Germinal center (tissue), 1 donor: ENCODE results near the gene SART3.
A peak's percentile ranks its signal among the peaks of the same experiment; 100 is the strongest.

Source experiments
- DNase-seq: peaks from one replicate; pipeline ENCODE4 v3.0.0; 2012; ENCODE audit warnings: mixed read lengths, low spot score

The SART3 gene, protein sequence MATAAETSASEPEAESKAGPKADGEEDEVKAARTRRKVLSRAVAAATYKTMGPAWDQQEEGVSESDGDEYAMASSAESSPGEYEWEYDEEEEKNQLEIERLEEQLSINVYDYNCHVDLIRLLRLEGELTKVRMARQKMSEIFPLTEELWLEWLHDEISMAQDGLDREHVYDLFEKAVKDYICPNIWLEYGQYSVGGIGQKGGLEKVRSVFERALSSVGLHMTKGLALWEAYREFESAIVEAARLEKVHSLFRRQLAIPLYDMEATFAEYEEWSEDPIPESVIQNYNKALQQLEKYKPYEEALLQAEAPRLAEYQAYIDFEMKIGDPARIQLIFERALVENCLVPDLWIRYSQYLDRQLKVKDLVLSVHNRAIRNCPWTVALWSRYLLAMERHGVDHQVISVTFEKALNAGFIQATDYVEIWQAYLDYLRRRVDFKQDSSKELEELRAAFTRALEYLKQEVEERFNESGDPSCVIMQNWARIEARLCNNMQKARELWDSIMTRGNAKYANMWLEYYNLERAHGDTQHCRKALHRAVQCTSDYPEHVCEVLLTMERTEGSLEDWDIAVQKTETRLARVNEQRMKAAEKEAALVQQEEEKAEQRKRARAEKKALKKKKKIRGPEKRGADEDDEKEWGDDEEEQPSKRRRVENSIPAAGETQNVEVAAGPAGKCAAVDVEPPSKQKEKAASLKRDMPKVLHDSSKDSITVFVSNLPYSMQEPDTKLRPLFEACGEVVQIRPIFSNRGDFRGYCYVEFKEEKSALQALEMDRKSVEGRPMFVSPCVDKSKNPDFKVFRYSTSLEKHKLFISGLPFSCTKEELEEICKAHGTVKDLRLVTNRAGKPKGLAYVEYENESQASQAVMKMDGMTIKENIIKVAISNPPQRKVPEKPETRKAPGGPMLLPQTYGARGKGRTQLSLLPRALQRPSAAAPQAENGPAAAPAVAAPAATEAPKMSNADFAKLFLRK

GRCh38 chr12:108560752-108561719 lies at the start of gene SART3:
Gene SART3 (minus strand): TSS chr12:108561173. CDS start chr12:108561154, 19 bp downstream.
- DNase-seq: peak; percentile 85

DNA sequence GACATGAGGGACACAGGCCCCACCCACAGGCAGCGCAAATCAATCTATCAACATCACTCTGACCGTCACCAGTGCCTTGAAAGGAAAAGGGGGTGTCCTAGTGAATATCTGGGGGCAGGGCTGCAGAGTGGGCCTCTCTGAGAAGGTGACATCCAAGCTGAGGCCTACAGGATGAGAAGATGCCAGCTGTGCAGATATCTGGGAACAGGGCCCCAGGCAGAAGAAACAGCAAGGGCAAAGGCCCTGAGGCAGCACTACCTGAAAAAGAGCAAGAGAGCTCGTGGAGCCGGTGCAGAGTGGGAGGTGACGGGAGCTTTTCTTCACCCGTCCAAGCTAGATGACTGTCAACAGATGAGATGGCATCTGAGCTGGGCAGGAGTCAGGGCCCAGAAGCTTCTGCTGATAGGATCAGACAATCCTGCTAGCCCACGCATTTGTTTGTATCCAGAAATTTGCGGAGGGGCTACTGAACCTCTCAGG lies 49.4 kb upstream of the SART3 start:
- DNase-seq: no peak

DNA sequence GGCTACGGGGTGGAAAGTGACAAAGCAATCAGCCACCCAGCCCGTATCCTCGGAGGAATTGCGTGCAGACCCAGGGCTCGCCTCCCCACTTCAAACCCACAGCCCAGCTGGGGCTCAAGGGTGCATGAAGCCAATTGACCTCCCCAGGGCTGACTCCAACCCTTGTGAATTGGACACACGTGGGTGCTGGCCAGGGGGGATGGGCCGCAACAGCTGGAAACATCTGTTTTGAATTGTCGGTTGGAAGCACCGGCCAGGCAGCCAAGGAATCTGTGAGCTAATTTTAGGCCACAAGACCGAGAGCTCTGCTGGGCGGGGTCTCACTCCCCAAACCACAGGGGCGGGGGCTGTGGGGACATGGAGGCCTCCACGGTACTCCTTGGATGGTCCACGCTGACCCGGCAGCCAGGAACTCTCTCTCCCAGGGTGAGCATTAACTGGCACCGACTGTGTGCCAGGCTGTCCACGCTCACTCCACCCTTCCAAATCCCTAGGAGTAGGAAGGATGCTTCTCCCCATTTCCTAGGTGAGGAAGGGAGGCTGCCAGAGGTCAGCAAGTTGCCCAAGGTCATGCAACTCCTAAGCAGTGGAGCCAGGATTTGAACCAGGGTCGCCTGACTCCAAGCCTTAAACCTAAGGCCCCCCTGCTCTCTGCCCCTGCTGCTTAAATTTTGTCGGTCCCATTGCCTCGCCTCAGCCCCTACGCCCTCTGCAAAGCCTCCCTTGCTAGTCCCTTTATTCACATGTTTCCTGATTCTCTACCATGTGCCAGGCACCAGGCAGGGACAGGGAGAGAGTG lies 48.8 kb upstream of the SART3 start:
- DNase-seq: no peak

DNA sequence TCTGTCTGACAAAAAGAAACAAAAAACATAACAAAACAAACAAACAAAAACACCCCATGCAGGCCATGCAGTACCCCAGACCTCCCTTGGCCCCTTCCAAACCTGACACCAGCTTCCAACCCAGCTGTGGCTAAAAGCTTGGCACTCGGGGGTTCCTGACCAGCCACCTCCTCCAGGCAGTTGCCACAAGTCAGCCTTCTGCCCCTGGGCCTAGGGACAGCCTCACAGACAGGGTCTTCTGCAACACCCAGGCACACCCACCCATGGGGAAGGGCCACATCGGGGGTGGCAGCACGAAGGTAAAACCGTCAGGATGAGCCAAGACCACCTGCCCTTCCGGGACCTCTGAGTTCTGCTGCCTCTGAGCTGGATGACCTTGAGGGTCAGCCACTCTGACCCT lies 47.6 kb upstream of the SART3 start:
- no peak for DNase-seq

DNA sequence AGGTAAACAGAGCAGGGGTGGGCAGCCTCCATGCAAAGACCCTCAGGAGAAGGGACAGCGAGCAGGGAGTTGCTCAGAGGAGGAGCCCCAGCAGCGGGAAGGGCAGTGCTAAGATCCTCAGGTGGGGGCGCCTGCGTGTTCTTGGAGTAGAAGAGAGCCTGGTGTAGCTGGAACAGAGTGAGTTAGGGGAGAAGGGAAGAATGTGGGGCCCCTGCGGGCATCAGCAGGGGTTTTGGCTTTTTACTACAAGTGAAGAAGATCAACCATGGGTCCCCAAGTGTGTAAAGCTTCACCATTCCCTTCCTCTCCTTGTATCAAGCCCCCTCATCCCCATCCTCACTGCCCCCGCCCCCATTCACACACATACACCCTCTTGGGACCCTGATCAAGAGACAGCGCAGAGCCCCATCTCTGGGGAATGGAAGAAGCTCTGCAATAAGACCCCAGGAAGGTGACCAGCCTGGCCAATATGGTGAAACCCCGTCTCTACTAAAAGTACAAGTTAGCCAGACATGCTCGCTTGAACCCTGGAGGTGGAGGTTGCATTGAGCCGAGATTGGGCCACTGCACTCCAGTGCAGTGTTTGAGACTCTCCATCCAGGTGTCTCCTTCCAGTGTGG lies 47.1 kb upstream of the SART3 start:
- DNase-seq: no peak

DNA sequence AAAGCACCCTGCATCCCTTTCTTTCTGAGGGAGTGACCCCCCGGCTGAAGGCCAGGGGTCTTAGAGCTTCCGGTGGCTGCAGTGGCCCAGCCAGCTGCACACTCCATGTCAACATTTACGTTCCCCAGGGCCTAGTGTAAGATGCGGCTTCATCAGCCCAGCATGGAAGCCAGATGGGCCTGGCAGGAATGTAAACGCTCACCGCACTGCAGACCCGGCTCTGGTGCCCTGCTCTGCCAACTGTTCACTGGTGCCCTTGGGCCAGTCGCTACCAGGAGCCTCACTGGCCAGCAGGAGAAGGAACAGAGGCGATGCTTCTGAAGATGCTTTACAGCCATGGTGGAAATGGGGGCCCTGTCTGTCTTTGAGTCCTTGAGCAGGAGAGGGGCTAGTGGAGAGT lies 45.5 kb upstream of the SART3 start:
- DNase-seq: no peak

DNA sequence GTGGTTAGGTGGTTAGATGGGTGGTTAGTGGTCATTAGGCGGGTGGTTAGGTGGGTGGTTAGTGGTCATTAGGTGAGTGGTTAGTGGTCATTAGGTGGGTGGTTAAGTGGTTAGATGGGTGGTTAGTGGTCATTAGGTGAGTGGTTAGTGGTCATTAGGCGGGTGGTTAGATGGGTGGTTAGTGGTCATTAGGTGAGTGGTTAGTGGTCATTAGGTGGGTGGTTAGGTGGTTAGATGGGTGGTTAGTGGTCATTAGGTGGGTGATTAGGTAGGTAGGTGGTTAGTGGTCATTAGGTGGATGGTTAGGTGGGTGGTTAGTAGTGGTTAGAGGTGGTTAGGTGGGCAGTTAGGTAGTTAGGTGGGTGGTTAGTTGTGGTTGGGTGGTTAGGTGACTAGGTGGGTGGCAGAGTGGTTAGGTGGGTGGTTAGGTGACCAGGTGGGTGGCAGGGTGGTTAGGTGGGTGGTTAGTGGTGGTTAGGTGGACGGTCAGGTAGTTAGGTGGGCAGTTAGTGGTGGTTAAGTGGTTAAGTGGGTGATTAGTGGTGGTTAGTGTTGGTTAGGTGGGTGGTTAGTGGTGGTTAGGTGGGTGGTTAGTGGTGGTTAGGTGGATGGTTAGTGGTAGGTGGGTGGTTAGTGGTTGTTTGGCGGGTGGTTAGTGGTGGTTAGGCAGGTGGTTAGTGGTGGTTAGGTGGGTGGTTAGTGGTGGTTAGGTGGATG lies 44.9 kb upstream of the SART3 start:
- DNase-seq: no peak

- no peak for DNase-seq
Observed at GRCh38 chr12:108605000-108605689, 44.2 kb upstream of the SART3 start.

DNA sequence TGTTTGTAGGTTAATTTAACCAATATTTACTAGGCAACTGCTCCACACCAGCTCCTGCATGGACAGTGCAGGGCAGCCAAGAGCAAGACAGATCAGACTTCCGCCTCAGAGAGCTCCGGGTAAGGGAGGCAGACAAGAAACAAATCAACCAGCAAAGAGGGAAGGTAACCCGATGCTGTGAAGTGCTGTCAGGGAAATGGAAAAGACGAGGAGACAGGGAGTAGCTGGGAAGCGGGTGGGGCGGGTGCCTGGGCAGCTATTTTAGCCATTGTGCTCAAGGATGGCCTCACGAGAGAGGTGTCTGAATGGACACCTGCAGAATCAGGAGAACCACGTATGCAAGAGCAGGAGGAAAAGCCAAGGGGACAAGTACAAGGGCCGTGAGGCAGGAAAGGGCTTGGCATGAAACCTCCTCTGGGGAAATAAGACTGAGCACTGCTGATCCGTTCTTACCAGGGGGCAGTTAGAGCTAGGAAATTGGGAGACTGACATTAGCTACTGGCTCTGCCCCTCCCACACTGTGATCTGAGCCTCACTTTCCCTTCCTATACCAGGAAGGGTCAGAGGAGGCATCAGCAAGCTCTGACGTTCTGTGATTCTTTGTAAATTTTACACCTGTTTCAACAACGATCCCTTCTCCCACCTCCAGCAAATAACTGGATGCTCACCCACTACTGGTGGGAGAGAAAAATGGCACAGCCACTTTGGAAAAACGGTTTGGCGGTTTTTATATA lies 43.4 kb upstream of the SART3 start:
- DNase-seq: no peak

GRCh38 chr12:108603743-108604142 lies 42.8 kb upstream of the SART3 start:
- DNase-seq: no peak

- DNase-seq: no peak
Observed at GRCh38 chr12:108602976-108603704, 42.2 kb upstream of the SART3 start.

- DNase-seq: no peak
Observed at GRCh38 chr12:108602209-108602705, 41.3 kb upstream of the SART3 start.

DNA sequence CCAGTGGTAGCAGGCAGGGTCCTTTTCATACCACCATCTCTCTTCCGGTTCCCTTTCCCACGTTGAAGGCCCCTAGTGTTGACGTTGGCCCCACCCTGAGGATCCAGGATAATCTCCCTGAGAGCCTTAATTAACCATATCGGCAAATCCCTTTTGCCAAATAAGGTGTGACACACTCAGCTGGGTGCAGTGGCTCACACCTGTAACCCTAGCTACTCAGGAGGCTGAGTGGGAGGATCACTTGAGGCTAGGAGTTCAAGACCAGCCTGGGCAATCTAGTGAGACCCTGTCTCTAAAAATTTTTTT lies 39.7 kb upstream of the SART3 start:
- no peak for DNase-seq

- no peak for DNase-seq
Observed at GRCh38 chr12:108599948-108600701, 39.2 kb upstream of the SART3 start.

- DNase-seq: no peak
Observed at GRCh38 chr12:108599541-108599940, 38.6 kb upstream of the SART3 start.

DNA sequence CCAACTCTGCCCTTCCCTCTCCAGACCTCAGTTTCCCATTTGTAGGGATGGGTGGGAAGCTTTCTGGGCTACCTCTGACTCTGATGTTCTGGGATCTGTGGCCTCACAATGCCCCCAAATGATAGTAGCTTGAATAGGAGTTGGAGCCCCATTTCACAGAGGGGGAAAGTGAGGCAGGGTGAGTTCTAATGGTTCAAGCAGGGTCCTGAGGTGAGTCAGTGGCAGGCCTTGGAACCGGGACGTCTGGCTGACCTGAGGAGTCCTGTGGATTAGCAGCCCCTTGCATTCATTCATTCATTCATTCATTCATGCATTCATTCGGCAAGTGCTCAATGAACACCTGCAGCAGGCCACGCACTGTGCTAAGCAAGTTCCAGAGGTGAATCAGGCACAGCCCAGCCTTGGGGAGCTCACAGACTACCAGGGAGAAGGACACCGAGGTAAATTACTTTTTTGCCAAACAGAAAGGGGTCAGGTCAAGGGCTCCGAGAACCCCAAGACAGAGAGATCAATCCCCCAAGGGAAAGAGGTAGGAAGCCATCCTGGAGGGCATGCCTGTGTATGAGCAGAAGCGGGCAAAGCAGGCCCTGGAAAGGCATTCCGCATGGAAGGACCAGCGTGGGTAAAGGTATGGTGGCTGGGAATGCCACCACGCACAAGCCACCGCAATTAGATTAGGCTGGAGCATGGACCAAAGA lies 37.7 kb upstream of the SART3 start:
- no peak for DNase-seq
